Fibroblast of skin of right quadriceps (primary cell): ENCODE data around the gene GPHN.
A peak's percentile ranks its signal among the peaks of the same experiment; 100 is the strongest.

Experiments
- DNase-seq: peaks from one replicate; pipeline ENCODE4 v3.0.0-alpha.2; 2013

Gene GPHN

GRCh38 chr14:67173719-67174118 lies 665.8 kb downstream of the GPHN start:
- DNase-seq: no peak

DNA sequence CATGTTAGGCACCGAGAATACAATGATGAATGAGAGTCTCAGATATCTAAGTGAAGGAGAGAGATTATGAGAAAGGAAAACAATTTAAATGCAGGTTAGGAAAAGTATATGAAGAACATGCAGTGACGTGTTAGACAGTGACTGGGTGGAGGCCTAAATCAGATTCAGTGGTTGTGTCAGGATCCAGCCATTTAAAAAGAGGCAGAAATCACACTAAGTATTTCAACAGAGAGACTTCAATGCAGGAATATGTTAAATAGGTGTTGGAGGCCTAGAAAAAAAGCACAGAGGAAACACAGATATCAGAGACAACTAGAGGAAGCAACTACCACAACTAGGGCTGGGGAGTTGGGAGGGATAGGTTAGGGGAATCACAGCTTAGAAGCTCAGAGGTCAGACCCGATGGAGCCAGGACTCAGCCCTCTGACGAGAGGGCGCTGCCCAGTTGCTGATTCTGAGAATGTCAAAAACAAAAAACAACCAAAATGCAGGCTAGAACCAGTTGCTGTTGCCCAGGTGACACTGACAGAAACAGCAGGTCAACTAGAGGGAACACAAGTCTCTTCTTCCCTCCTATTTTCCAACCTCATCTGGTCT lies 678.3 kb downstream of the GPHN start:
- no peak for DNase-seq

DNA sequence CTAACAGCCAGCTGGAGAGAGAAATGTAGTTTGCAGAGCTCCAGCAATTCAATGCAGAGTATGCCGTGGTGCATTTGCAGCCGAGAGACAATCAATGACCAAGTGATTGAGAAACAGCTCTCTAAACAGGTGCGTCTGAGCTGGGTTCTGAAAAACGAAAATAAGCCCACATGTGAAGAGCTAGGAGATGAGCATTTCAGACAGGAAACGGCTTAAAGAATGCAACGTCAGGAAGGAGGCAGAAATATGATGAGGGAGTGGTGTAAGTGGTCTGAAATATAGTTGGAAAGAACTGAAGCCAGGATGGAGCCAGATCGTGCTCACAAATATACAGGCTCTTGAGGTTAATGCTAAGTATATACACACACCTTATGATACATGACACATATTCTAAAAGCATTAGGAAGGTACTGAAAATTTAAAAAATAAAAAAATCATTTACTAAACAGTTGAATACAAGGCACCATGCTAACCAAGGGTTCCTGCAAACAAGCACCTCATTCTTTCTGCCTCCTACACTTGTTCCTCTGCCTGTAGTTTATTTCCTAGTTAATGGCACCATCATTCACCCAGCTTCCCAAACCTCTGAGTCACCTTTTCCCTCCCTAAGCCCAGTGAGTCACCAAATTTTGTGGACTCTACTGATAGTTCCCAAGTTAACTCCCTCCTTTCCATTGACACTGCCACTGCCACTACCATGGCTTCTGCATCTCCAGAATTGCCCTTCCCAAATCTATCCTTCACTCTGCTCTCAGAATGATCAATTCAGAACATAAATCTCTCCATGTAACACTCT lies 679.0 kb downstream of the GPHN start:
- DNase-seq: peak; percentile 78

GRCh38 chr14:67187826-67188225 lies 679.9 kb downstream of the GPHN start:
- DNase-seq: peak; percentile 66

GRCh38 chr14:67188326-67188725 lies 680.4 kb downstream of the GPHN start:
- DNase-seq: no peak

DNA sequence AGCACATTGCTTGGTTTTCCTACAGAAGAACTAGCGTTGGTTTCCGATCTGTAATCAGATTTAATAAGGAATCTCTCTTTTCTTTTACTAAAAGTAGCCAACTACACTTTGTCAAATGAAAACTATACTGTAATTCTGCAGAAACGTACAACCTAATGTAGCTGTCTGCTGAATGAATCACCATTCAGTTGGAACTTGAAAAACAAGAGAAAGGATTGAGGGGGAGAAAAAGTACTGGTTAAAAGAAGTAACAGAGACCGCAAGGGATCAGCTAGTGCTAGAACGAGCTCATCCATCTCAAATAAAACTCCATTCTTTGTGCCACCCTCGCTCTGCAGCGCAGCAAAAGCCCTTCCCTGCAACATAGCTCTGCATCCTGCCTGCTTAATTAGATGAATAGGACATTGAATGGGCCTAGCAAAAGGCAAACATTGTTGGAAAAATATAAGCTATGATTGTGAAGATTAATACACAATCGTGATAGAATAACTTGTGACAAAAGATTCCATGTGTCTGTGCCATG lies 683.9 kb downstream of the GPHN start:
- no peak for DNase-seq

DNA sequence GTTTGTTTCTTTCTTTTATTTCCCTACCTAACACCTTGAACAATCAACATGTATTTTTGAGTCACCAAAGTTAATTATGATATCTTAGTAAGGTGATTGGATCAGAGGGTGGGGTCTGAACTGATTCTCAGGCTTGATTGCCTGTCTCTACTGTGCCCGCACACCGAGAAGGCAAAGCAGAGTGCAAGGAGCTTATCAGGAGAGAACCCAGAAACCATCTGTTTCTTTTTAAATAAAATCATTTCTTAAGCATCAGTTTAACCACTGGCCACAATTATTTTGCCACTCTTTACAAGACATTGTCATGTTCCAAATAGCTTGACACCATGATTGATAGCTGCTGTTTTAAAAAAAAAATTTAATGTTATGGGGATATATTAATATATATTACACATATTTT lies 684.4 kb downstream of the GPHN start:
- DNase-seq: no peak

DNA sequence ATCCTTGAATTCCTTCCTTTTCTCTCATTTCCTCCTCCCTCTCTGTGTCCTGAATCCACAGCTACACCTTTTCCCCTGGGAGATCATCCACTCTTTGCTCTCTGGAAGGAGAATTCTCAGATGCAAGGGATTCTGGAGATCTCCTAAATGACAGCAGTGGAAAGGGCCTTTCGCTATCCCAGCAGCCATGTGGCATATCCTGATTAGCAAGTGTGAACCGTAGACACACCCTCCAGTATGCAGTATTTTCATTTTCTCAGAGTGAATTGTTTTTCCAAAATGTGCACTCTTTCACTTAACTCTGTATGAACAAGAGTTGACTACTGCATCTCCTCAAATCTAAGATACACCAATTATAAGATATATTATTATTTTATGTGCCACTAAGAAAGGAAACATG lies 687.3 kb downstream of the GPHN start:
- DNase-seq: no peak

DNA sequence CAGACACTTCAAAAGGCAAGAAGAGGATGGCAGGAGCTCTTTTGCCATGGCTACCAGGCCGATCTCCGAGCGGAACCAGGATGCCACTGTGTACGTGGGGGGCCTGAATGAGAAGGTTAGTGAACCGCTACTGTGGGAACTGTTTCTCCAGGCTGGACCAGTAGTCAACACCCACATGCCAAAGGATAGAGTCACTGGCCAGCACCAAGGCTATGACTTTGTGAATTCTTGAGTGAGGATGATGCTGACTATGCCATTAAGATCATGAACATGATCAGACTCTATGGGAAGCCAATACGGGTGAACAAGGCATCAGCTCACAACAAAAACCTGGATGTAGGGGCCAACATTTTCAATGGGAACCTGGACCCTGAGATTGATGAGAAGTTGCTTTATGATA lies 691.1 kb downstream of the GPHN start:
- no peak for DNase-seq

GRCh38 chr14:67207810-67208209 lies 699.9 kb downstream of the GPHN start:
- DNase-seq: no peak

GRCh38 chr14:67218126-67218525 lies 710.2 kb downstream of the GPHN start:
- DNase-seq: no peak

GRCh38 chr14:67221248-67221981 lies 713.5 kb downstream of the GPHN start:
- peak; percentile 90 for DNase-seq

GRCh38 chr14:67221982-67222328 lies 714.0 kb downstream of the GPHN start:
- DNase-seq: no peak

- no peak for DNase-seq
Measured at GRCh38 chr14:67225523-67225922, 717.6 kb downstream of the GPHN start.

DNA sequence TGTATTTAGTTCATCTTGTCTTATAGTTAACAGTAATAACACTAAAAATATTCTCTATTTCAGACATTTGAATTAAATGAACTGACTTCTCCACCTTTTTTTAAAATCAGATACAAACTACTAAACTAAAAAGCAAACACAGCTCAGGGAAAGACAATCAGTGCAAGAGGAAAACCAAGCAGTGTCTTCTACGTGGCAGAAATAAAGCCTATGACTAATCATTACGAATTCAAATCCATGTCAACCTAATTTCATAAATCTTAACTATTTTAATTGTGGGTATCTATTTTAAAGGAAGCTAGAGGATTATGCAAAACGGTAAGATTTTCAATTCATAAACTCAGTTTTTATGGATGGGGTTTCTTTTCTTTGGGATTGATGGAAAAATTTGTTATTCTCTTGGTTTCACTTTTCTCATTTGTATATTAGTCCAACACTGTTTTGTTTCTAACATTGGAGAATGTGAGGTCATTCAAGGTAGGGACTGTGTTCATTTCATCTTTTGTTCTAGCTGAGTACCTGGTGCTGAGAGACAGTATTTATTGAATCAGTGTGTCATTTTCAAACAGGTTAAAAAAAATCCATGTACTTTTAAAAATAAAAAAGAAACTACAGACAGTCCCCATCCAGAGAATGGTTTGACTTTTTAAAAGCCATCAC lies 720.5 kb downstream of the GPHN start:
- peak; percentile 25 for DNase-seq
